HG03280 (cell line): ENCODE results near the gene CELA3A.
"Not testable (repeated sequence)": the region's sequence is repeated elsewhere in the genome, so short reads cannot be mapped to it uniquely, and the experiment has no call there.

Experiments
- ATAC-seq: cut with Tn5 transposase; IDR thresholded peaks from one replicate; pipeline ENCODE4 v1.9.1; 2021; ENCODE audit warnings: mild to moderate bottlenecking, moderate library complexity; ENCODE audit not compliant: unreplicated experiment

The CELA3A gene

GRCh38 chr1:22012752-22013151, 11.3 kb downstream of the CELA3A start:
- ATAC-seq = not testable (repeated sequence)

- ATAC-seq = not testable (repeated sequence)
Measured at GRCh38 chr1:22014575-22015206, 13.2 kb downstream of the CELA3A start.

GRCh38 chr1:22018583-22019559, 17.4 kb downstream of the CELA3A start:
- no peak for ATAC-seq

GRCh38 chr1:22021061-22021460, 19.6 kb downstream of the CELA3A start:
- no peak for ATAC-seq

- ATAC-seq = peak; percentile 28
Measured at GRCh38 chr1:22024485-22025367, 23.3 kb downstream of the CELA3A start.

GRCh38 chr1:22025368-22026155, 24.1 kb downstream of the CELA3A start:
- peak; percentile 71 for ATAC-seq

GRCh38 chr1:22026924-22027289, 25.4 kb downstream of the CELA3A start:
- no peak for ATAC-seq

GRCh38 chr1:22030057-22030456, 28.6 kb downstream of the CELA3A start:
- no peak for ATAC-seq

- ATAC-seq = no peak
Measured at GRCh38 chr1:22030473-22030872, 29.0 kb downstream of the CELA3A start.

- no peak for ATAC-seq
Measured at GRCh38 chr1:22031214-22031962, 29.9 kb downstream of the CELA3A start.

- ATAC-seq = not testable (repeated sequence)
Measured at GRCh38 chr1:22034834-22035233, 33.4 kb downstream of the CELA3A start.

- ATAC-seq = no peak
Measured at GRCh38 chr1:22037520-22037919, 36.1 kb downstream of the CELA3A start.

GRCh38 chr1:22038036-22038435, 36.6 kb downstream of the CELA3A start:
- ATAC-seq = no peak

GRCh38 chr1:22039594-22040285, 38.3 kb downstream of the CELA3A start:
- peak; percentile 97 for ATAC-seq

GRCh38 chr1:22040286-22040623, 38.8 kb downstream of the CELA3A start:
- ATAC-seq = no peak

GRCh38 chr1:22041505-22041904, 40.0 kb downstream of the CELA3A start:
- ATAC-seq = no peak

- ATAC-seq = no peak
Measured at GRCh38 chr1:22043198-22043769, 41.8 kb downstream of the CELA3A start.

GRCh38 chr1:22044690-22045420, 43.4 kb downstream of the CELA3A start:
- no peak for ATAC-seq
